ENCODE results near the gene PSEN1. TPM values are rescaled to one million over a fixed set of nuclear protein-coding genes. Genes with fewer than 3 reads are reported as not detected.
"Not testable (repeated sequence)": the region's sequence is repeated elsewhere in the genome, so short reads cannot be mapped to it uniquely, and the experiment has no call there.

PSEN1 gene
- total and polyA plus RNA-seq, 5 donors: 12.8 to 32.0 (median 28.5) TPM

DNA sequence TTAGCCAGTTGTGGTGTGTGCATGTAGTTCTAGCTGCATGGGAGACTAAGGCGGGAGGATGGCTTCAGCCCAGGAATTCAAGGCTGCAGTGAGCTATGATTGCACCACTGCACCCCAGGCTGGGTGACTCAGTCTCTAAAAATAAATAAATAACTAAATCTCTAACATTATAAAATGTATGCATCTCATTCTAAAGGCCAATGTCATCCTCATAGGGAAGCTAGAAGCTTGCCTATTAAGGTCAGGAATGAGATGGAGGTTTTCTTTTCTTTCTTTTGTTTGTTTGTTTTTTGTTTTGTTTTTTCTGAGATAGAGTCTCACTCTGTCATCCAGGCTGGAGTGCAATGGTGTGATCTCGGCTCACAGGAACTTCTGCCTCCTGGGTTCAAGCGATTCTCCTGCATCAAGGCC is 52.2 kb downstream of the PSEN1 start:
- DNase-seq: no peak
- no peak for ATAC-seq
- no peaks in the 10 kb centered on the region for H3K4me1 ChIP-seq (ENCODE audit: control insufficient read depth, insufficient read depth, low read length)
- H3K4me3 ChIP-seq (ENCODE audit: low read length): no peak overlapping the region
- no peaks in the 10 kb centered on the region for H3K9me3 ChIP-seq (ENCODE audit: control insufficient read depth, low read length)
- 95% methylated on average over 3 of the region's 3 CpGs for WGBS
- no peak overlapping the region for H3K27ac ChIP-seq (ENCODE audit: low read length)
- H3K27me3 ChIP-seq (ENCODE audit: control insufficient read depth, insufficient read depth): no peaks in the 10 kb centered on the region
- intact Hi-C loops (cut with DNase I): no loop called here

GRCh38 chr14:73189651-73190050 is 53.3 kb downstream of the PSEN1 start:
- Histone ChIP-seq H3K27me3 (ENCODE audit: control insufficient read depth, insufficient read depth) (no peaks in the 10 kb centered on the region), H3K27ac (ENCODE audit: low read length) (no peak overlapping the region), H3K4me1 (ENCODE audit: control insufficient read depth, insufficient read depth, low read length) (no peaks in the 10 kb centered on the region), H3K4me3 (ENCODE audit: low read length) (no peak overlapping the region), H3K9me3 (ENCODE audit: control insufficient read depth, low read length) (no peaks in the 10 kb centered on the region)
- 70% methylated on average over 3 of the region's 3 CpGs for WGBS
- ATAC-seq (no peak), DNase-seq (no peak)
- intact Hi-C loops (cut with DNase I): no loop called here

DNA sequence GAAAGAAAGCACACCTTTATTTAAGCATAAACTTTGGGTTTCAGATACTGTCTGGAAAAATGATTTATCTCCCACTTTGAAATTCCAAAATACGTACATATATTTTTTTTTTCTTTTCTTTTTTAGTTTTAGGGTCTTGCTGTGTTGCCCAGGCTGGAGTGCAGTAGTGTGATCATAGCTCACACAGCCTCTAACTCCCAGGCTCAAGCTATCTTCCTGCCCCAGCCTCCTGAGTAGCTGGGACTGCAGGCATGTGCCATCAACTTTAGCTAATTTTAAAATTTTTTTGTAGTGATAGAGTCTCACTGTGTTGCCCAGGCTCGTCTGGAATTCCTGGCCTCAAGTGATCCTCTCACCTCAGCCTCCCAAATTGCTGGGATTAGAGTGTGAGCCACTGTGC is 55.1 kb downstream of the PSEN1 start:
- no peaks in the 10 kb centered on the region for H3K27me3 ChIP-seq (ENCODE audit: control insufficient read depth, insufficient read depth)
- no peaks in the 10 kb centered on the region for H3K9me3 ChIP-seq (ENCODE audit: control insufficient read depth, low read length)
- no peaks in the 10 kb centered on the region for H3K4me1 ChIP-seq (ENCODE audit: control insufficient read depth, insufficient read depth, low read length)
- ATAC-seq (no peak), DNase-seq (no peak)
- intact Hi-C loops (cut with DNase I): no loop called here
- WGBS: 91% methylated on average over 2 of the region's 2 CpGs
- no peak overlapping the region for H3K4me3 ChIP-seq (ENCODE audit: low read length)
- no peak overlapping the region for H3K27ac ChIP-seq (ENCODE audit: low read length)

DNA sequence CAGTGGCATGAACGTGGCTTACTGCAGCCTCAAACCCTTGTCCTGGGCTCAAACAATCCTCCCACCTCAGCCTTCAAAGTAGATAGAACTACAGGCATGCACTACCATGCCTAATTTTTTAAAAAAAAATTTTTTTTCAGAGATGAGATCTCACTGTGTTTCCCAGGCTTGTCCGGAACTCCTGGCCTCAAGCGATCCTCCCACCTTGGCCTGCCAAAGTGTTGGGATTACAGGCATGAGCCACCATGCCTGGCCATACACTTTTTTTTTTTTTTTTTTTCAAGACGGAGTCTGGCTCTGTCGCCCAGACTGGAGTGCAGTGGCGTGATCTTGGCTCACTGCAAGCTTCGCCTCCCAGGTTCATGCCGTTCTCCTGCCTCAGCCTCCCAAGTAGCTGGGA is 58.0 kb downstream of the PSEN1 start:
- DNase-seq; H3K4me3 ChIP-seq (ENCODE audit: low read length); intact Hi-C loops (cut with DNase I); H3K27me3 ChIP-seq (ENCODE audit: control insufficient read depth, insufficient read depth); H3K27ac ChIP-seq (ENCODE audit: low read length); ATAC-seq; H3K9me3 ChIP-seq (ENCODE audit: control insufficient read depth, low read length); H3K4me1 ChIP-seq (ENCODE audit: control insufficient read depth, insufficient read depth, low read length): not testable (repeated sequence)
- 96% methylated on average over 8 of the region's 8 CpGs for WGBS

GRCh38 chr14:73198253-73198652 is 61.9 kb downstream of the PSEN1 start:
- Histone ChIP-seq H3K4me3 (ENCODE audit: low read length) (no peak overlapping the region), H3K4me1 (ENCODE audit: control insufficient read depth, insufficient read depth, low read length) (no peaks in the 10 kb centered on the region), H3K9me3 (ENCODE audit: control insufficient read depth, low read length) (no peaks in the 10 kb centered on the region), H3K27me3 (ENCODE audit: control insufficient read depth, insufficient read depth) (no peaks in the 10 kb centered on the region), H3K27ac (ENCODE audit: low read length) (no peak overlapping the region)
- ATAC-seq (no peak), DNase-seq (no peak)
- 84% methylated on average over 2 of the region's 2 CpGs for WGBS
- intact Hi-C loops (cut with DNase I): no loop called here

GRCh38 chr14:73203527-73203926 is 67.2 kb downstream of the PSEN1 start:
- DNase-seq (no peak), ATAC-seq (no peak)
- H3K4me3 ChIP-seq (ENCODE audit: low read length): no peak overlapping the region
- no peaks in the 10 kb centered on the region for H3K9me3 ChIP-seq (ENCODE audit: control insufficient read depth, low read length)
- intact Hi-C loops (cut with DNase I): no loop called here
- H3K4me1 ChIP-seq (ENCODE audit: control insufficient read depth, insufficient read depth, low read length): no peaks in the 10 kb centered on the region
- H3K27ac ChIP-seq (ENCODE audit: low read length): no peak overlapping the region
- WGBS: 84% methylated on average over 2 of the region's 2 CpGs
- H3K27me3 ChIP-seq (ENCODE audit: control insufficient read depth, insufficient read depth): no peaks in the 10 kb centered on the region

DNA sequence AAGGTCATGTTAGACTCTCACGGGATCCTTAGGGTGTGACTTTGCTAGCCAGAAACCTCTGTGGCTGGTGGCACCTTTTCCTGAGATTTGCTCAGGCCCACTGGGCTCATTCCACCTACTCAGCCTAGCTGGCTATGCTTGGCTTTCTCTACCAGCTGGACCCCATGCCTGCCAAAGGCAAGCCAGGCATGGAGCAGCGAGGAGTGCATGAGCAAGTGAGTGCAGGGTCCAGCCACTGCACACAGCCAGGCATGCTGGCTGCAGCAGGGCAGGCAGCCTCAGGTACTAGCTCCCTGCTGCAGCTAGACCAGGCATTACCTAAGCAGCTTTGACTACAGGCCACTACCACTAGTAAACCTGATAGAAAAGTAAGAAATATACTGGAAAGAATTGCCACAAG is 71.3 kb downstream of the PSEN1 start:
- Histone ChIP-seq H3K9me3 (ENCODE audit: control insufficient read depth, low read length) (no peaks in the 10 kb centered on the region), H3K4me3 (ENCODE audit: low read length) (no peak overlapping the region), H3K27me3 (ENCODE audit: control insufficient read depth, insufficient read depth) (no peaks in the 10 kb centered on the region), H3K27ac (ENCODE audit: low read length) (no peak overlapping the region), H3K4me1 (ENCODE audit: control insufficient read depth, insufficient read depth, low read length) (peaks cover 2% of the 10 kb centered on the region)
- DNase-seq (no peak), ATAC-seq (no peak)
- intact Hi-C loops (cut with DNase I): no loop called here
- WGBS: 90% methylated on average over 2 of the region's 2 CpGs

GRCh38 chr14:73208390-73208789 is 72.1 kb downstream of the PSEN1 start:
- ATAC-seq (no peak), DNase-seq (no peak)
- Histone ChIP-seq H3K27me3 (ENCODE audit: control insufficient read depth, insufficient read depth) (no peaks in the 10 kb centered on the region), H3K9me3 (ENCODE audit: control insufficient read depth, low read length) (no peaks in the 10 kb centered on the region), H3K4me1 (ENCODE audit: control insufficient read depth, insufficient read depth, low read length) (peaks cover 2% of the 10 kb centered on the region), H3K27ac (ENCODE audit: low read length) (no peak overlapping the region), H3K4me3 (ENCODE audit: low read length) (no peak overlapping the region)
- WGBS: 95% methylated on average over 3 of the region's 3 CpGs
- intact Hi-C loops (cut with DNase I): no loop called here

GRCh38 chr14:73208846-73209245 is 72.5 kb downstream of the PSEN1 start:
- WGBS: 97% methylated on average over 8 of the region's 8 CpGs
- no peaks in the 10 kb centered on the region for H3K27me3 ChIP-seq (ENCODE audit: control insufficient read depth, insufficient read depth)
- no peak for ATAC-seq
- H3K4me3 ChIP-seq (ENCODE audit: low read length): no peak overlapping the region
- peaks cover 2% of the 10 kb centered on the region for H3K4me1 ChIP-seq (ENCODE audit: control insufficient read depth, insufficient read depth, low read length)
- no peaks in the 10 kb centered on the region for H3K9me3 ChIP-seq (ENCODE audit: control insufficient read depth, low read length)
- DNase-seq: no peak
- intact Hi-C loops (cut with DNase I): no loop called here
- H3K27ac ChIP-seq (ENCODE audit: low read length): no peak overlapping the region

DNA sequence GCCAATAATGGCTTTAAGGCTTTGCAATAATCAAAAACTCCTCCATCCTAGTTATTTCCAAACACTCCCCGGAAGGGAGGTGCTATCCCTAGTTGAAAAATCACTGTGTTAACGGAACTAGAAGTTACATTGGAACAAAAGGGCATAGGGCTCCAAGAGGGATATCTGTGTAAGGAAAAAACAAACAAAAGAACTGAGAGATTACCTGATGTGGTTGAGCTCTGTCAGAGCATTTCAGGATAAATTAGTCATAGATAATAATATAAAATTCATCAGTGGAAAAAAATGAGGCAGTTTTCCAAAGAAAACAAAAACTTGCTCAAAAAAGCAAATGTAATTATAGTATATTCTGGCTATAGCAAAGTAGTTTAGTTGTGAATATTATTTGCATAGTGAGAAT is 73.6 kb downstream of the PSEN1 start:
- Histone ChIP-seq H3K27ac (ENCODE audit: low read length) (no peak overlapping the region), H3K4me3 (ENCODE audit: low read length) (no peak overlapping the region), H3K4me1 (ENCODE audit: control insufficient read depth, insufficient read depth, low read length) (peaks cover 2% of the 10 kb centered on the region), H3K27me3 (ENCODE audit: control insufficient read depth, insufficient read depth) (no peaks in the 10 kb centered on the region), H3K9me3 (ENCODE audit: control insufficient read depth, low read length) (no peaks in the 10 kb centered on the region)
- 53% methylated on average over 2 of the region's 2 CpGs for WGBS
- intact Hi-C loops (cut with DNase I): no loop called here
- ATAC-seq: peak in 1 of 2 donors; percentile 65
- DNase-seq: no peak

- no peak for DNase-seq
- peaks cover 2% of the 10 kb centered on the region for H3K4me1 ChIP-seq (ENCODE audit: control insufficient read depth, insufficient read depth, low read length)
- H3K27me3 ChIP-seq (ENCODE audit: control insufficient read depth, insufficient read depth): no peaks in the 10 kb centered on the region
- ATAC-seq: no peak
- intact Hi-C loops (cut with DNase I): no loop called here
- H3K27ac ChIP-seq (ENCODE audit: low read length): no peak overlapping the region
- H3K4me3 ChIP-seq (ENCODE audit: low read length): no peak overlapping the region
- H3K9me3 ChIP-seq (ENCODE audit: control insufficient read depth, low read length): no peaks in the 10 kb centered on the region
- 92% methylated on average over 7 of the region's 7 CpGs for WGBS
Measured at GRCh38 chr14:73211251-73212040, 75.1 kb downstream of the PSEN1 start.

DNA sequence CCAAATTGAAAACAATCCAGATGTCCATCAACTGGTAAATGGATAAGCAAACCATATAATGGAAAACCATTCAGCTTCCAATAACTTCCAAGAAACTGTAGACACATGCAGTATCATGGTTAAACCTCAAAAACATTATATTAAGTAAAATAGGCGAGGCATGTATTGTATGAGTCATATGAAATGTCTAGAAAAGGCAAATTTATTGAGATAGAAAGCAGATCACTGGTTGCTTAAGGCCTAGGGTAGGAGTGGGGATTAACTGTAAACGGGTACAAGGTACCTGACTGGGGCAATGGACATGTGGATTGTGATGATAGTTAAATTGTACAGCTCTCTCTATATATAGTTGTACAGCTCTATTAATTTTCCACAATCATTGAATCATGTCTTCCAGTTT is 79.7 kb downstream of the PSEN1 start:
- Histone ChIP-seq H3K9me3 (ENCODE audit: control insufficient read depth, low read length) (no peaks in the 10 kb centered on the region), H3K4me1 (ENCODE audit: control insufficient read depth, insufficient read depth, low read length) (no peaks in the 10 kb centered on the region), H3K27ac (ENCODE audit: low read length) (no peak overlapping the region), H3K27me3 (ENCODE audit: control insufficient read depth, insufficient read depth) (no peaks in the 10 kb centered on the region), H3K4me3 (ENCODE audit: low read length) (no peak overlapping the region)
- WGBS: 97% methylated on average over 2 of the region's 2 CpGs
- ATAC-seq: no peak
- DNase-seq: no peak
- intact Hi-C loops (cut with DNase I): no loop called here

All from right cardiac atrium (tissue), 5 donors.